GM18505 (cell line): Measurements from ENCODE around the gene SMAGP.
"Not testable (repeated sequence)": the region's sequence is repeated elsewhere in the genome, so short reads cannot be mapped to it uniquely, and the experiment has no call there.

Experiments
- ATAC-seq: cut with Tn5 transposase; IDR thresholded peaks from one replicate; pipeline ENCODE4 v1.9.1; 2021; ENCODE audit not compliant: unreplicated experiment
- POLR2A ChIP-seq: IDR thresholded peaks from 4 replicates; pipeline ENCODE4 v1.6.1; 2011; ENCODE audit warnings: borderline replicate concordance; ENCODE audit not compliant: insufficient read depth, insufficient read length; ENCODE audit errors: extremely low read depth

Gene SMAGP

DNA sequence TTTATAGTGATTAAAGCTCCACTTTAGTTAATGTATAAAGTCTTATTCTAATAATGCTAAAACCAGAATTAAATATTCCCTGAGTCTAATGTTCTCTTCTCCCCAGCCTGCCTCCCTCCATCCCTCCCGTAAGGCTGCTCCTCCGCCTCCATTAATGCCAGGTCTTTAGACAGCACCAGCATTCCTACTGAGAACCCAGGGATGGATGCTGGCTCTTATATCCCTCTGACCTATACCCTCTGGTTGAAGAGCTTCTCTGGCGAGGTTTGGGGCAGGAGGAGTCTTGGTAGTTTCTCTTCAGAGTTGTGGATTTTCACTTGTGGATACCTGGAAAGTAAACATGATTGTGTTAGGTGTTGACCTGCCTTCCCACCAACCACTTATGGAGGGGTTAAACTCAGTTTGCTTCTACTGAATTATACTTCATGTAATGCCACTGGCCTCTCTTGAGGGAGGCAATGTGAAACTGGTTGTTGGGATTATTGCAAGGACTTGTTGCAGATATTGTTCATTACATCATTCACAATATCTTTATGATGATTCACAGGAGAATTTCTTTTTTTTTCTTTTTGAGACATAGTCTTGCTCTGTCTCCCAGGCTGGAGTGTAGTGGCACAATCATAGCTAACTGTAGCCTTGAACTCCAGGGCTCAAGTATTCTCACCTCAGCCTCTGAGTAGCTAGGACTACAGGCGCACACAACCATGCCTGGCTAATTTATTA lies 11.1 kb upstream of the SMAGP start:
- no peak for TF ChIP-seq POLR2A
- no peak for ATAC-seq

- no peak for ATAC-seq
- TF ChIP-seq POLR2A: no peak
Observed at GRCh38 chr12:51275088-51275487, 4.9 kb upstream of the SMAGP start.

DNA sequence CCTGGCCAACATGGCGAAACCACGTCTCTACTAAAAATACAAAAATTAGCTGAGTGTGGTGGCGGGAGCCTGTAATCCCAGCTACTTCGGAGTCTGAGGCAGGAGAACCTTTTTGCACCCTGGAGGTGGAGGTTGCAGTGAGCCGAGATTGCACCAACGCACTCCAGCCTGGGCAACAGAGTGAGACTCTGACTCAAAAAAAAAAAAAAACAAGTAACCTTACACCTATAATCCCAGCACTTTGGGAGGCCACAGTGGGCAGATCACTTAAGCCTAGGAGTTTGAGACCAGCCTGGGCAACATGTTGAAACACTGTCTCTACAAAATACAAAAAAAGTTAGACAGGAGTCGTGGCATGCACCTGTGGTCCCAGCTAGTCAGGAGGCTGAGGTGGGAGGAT lies 2.6 kb upstream of the SMAGP start:
- ATAC-seq: not testable (repeated sequence)

DNA sequence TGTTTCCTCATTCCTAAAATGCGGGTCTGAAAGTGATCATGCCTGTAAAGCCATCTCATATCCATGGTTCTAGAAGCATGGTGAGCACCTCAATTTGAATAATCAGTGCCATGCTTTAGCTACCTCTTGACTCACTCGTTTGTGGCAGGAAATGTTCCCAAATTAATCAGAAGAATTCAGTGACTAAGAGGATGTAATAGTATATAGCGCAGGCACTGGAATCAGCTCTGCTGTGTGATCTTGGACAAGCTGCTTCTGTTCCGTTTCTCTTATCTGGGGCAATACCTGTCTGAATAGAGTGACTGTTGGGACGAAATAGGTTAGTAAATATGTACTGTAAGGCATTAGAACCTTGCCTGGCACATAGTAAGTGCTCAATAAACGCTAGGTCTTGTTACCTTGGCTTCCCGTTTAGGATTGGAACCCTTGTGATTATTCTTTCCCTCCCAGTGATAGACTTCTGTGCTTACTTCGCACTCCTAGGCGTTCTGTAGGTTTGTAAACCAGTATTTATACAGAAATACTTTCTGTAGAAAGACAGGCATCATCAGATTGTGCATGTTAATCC lies 820 bp upstream of the SMAGP start:
- no peak for TF ChIP-seq POLR2A
- ATAC-seq: no peak

DNA sequence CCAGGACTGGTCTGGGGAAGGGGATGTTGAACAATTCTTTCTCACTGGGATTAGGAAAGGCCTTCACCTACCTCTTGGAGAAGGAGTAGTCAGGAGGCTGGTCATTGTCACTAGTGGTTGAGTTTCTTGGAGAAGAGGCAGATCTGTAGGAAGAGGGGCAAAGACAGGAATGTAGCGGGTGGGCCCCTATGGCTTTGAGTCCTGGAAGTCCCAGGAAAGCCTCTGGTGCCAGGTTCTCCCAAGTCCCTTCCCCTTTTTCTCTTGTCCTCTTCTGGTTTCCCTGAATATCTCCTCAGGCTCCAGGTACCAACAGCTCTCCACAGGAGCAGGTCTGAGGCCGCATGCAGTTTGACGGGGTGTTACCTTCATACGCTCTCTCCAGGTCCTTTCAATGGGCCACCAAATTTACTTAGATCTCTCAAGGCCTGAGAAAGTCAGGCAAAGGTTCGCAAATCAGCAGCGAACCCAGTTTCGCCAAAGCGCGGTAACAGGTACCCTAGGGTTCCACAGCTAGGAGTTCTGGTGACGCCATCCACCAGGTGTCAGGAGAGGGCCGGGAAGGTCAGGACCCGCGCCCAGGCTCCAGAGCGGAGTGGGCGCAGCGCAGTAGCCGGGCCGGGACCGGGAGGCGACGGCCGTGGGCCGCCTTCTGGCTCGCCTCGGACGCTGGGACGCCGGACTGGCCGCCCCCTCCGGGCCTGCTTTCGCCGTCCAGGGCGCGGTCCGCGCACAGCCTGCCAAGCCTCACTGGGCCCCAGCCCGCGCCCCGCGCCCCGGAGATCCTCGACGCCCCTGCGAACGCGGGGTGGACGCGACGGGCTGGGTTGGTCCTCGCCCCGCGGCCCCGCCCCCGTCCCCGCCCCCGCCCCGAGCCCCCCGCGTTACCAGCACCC lies 795 bp downstream of the SMAGP start:
- TF ChIP-seq POLR2A: no peak
- ATAC-seq: peak; percentile 23

GRCh38 chr12:51265024-51265423 lies 5.2 kb downstream of the SMAGP start:
- no peak for TF ChIP-seq POLR2A
- ATAC-seq: no peak

DNA sequence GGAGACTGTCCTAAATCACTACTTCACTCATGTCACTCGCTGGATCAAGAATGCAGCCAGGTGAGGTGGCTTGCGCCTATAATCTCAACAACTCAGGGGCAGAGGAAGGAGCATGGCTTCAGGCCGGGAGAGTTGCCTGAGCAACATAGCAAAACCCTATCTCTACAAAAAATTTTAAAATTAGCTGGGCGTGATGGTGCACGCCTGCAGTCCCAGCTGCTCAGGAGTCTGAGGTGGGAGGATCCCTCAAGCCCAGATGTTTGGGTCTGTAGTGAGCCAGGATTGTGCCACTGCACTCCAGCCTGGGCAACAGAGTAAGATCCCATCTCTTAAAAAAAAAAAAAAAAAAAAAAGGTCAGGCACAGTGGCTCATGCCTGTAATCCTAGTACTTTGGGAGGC lies 5.9 kb downstream of the SMAGP start:
- no peak for TF ChIP-seq POLR2A
- ATAC-seq: no peak

DNA sequence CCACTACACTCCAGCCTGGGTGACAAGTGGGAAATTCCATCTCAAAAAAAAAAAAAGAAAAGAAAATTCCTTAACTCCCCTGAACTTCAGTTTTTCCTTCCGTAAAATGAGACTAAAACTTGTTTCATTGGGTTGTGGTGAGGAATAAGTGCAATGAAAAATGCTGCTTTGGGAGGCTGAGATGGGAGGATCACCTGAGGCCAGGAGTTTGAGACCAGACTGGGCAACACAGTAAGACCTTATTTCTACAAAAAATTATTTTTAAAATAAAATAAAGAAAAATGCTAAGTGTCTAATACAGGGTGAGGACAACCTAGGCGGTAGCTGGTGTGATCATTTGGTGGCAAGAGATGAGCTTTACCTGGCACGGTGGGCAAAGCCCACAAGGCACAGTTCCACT lies 6.9 kb downstream of the SMAGP start:
- TF ChIP-seq POLR2A: no peak
- ATAC-seq: no peak

GRCh38 chr12:51262758-51263177 lies 7.4 kb downstream of the SMAGP start:
- ATAC-seq: no peak
- TF ChIP-seq POLR2A: no peak

DNA sequence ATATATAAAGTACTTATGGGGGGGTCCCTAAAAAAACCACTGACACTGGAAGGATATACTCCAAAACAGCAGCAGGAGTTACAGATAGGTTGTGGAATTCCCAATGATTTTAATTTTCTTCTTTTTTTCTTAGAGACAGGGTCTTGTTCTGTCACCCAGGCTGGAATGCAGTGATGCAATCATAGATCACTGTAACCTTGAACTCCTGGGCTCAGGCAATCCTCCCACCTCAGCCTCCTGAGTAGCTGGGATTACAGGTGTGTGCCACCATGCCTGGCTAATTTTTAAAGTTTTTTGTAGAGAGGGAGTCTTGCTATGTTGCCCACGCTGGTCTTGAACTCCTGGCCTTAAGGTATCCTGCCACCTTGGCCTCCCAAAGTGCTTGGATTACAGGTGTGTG lies 10.6 kb downstream of the SMAGP start:
- ATAC-seq: not testable (repeated sequence)

DNA sequence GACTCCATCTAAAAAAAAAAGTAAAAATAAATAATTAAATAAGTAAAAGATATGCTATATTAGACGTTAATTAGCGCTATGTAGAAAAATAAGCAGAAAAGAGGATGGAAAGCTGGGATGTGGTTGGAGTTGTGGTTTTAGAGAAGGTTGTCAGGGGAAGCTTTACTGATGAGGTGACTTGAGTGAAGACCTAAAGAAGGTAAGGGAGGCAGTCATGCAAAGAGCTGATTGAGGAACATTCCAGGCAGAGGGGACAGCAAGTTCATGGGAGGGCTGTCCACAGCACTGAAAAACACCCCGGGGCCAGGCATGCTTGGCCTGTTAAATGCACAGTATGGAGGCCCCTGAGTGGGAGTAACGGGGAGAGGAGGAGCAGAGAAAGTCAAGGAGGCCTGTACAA lies 15.7 kb downstream of the SMAGP start:
- no peak for ATAC-seq
- TF ChIP-seq POLR2A: no peak

DNA sequence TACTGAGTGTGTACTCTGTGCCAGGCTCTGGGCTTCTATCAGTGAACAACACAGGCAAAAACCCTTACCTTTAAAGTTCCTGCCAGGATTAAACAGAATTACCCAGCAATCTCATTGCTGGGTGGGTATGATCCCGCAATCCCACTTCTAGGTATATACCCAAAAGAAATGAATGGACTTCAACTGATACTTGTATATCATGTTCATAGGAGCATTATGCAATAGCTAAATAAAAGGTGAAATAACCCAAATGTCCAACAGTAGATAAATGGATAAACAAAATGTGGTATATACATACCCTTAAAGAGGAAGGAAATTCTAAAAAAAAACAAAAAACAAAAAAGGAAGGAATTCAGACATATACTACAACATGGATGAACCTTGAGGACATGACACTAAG lies 16.9 kb downstream of the SMAGP start:
- TF ChIP-seq POLR2A: no peak
- no peak for ATAC-seq

GRCh38 chr12:51247523-51248206 lies 22.6 kb downstream of the SMAGP start:
- no peak for ATAC-seq
- TF ChIP-seq POLR2A: no peak
